ENCODE measurements around the gene CEP128.

Gene CEP128

GRCh38 chr14:80973931-80974641 is 32.5 kb upstream of the CEP128 start:
- in situ Hi-C loops (cut with MboI; ENCODE audit: low sequenced_read_pairs, unreplicated experiment), result no loop called here
- no peak for TF ChIP-seq CTCF (IDR thresholded peaks at IDR 0.05; ENCODE audit: borderline replicate concordance, control extremely low read depth, extremely low read depth, insufficient read depth, missing control alignments)
- DNase-seq (ENCODE audit: low spot score), result no peak

GRCh38 chr14:80965037-80965436 is 23.5 kb upstream of the CEP128 start:
- in situ Hi-C loops (cut with MboI; ENCODE audit: low sequenced_read_pairs, unreplicated experiment), result no loop called here
- DNase-seq (ENCODE audit: low spot score), result no peak
- no peak for TF ChIP-seq CTCF (IDR thresholded peaks at IDR 0.05; ENCODE audit: borderline replicate concordance, control extremely low read depth, extremely low read depth, insufficient read depth, missing control alignments)

- no peak for TF ChIP-seq CTCF (IDR thresholded peaks at IDR 0.05; ENCODE audit: borderline replicate concordance, control extremely low read depth, extremely low read depth, insufficient read depth, missing control alignments)
- in situ Hi-C loops (cut with MboI; ENCODE audit: low sequenced_read_pairs, unreplicated experiment), result loop anchor here (10.0 kb wide), 1 partner anchor 205 kb away; no protein-coding TSS in a partner anchor
Measured at GRCh38 chr14:80959496-80959895, 18.0 kb upstream of the CEP128 start.

GRCh38 chr14:80958939-80959338 is 17.4 kb upstream of the CEP128 start:
- in situ Hi-C loops (cut with MboI; ENCODE audit: low sequenced_read_pairs, unreplicated experiment), result loop anchor here (10.0 kb wide), 1 partner anchor 206 kb away; no protein-coding TSS in a partner anchor
- DNase-seq (ENCODE audit: low spot score), result no peak
- TF ChIP-seq CTCF (IDR thresholded peaks at IDR 0.05; ENCODE audit: borderline replicate concordance, control extremely low read depth, extremely low read depth, insufficient read depth, missing control alignments), result no peak

More at GRCh38 chr14:80959496-80959895, 18.0 kb upstream of the CEP128 start:
- peak; percentile 56 for DNase-seq (ENCODE audit: low spot score)

GRCh38 chr14:80958226-80958625 is 16.7 kb upstream of the CEP128 start:
- DNase-seq (ENCODE audit: low spot score), result no peak
- in situ Hi-C loops (cut with MboI; ENCODE audit: low sequenced_read_pairs, unreplicated experiment), result loop anchor here (10.0 kb wide), 1 partner anchor 207 kb away; no protein-coding TSS in a partner anchor

GRCh38 chr14:80957613-80958012 is 16.1 kb upstream of the CEP128 start:
- DNase-seq (ENCODE audit: low spot score), result no peak
- in situ Hi-C loops (cut with MboI; ENCODE audit: low sequenced_read_pairs, unreplicated experiment), result loop anchor here (10.0 kb wide), 1 partner anchor 207 kb away; no protein-coding TSS in a partner anchor
- no peak for TF ChIP-seq CTCF (IDR thresholded peaks at IDR 0.05; ENCODE audit: borderline replicate concordance, control extremely low read depth, extremely low read depth, insufficient read depth, missing control alignments)

More at GRCh38 chr14:80958226-80958625, 16.7 kb upstream of the CEP128 start:
- TF ChIP-seq CTCF (IDR thresholded peaks at IDR 0.05; ENCODE audit: borderline replicate concordance, control extremely low read depth, extremely low read depth, insufficient read depth, missing control alignments), result no peak
